HS-27A (cell line): ENCODE data around the gene PTPRCAP.

Source experiments
- DNase-seq: peaks from one replicate; pipeline ENCODE4 v3.0.0-alpha.2; 2012; ENCODE audit warnings: low read depth, missing footprints

The PTPRCAP gene

GRCh38 chr11:67395555-67396258, 41.8 kb downstream of the PTPRCAP start:
- no peak for DNase-seq

GRCh38 chr11:67393990-67394389, 43.5 kb downstream of the PTPRCAP start:
- DNase-seq, result no peak

- DNase-seq, result no peak
These were observed 44.0 kb downstream of the PTPRCAP start for GRCh38 chr11:67393437-67393836.

- no peak for DNase-seq
These were observed 45.2 kb downstream of the PTPRCAP start for GRCh38 chr11:67392183-67392715.

GRCh38 chr11:67391304-67392182, 45.9 kb downstream of the PTPRCAP start, which contains the start of gene RAD9A:
RAD9A (plus strand) TSS chr11:67391986; CDS start chr11:67392045, 59 bp downstream.
- DNase-seq, result peak; percentile 89

GRCh38 chr11:67390947-67391303, 46.6 kb downstream of the PTPRCAP start:
- DNase-seq, result no peak

- DNase-seq, result no peak
These were observed 48.0 kb downstream of the PTPRCAP start for GRCh38 chr11:67389477-67389876.

- DNase-seq, result no peak
These were observed 50.0 kb downstream of the PTPRCAP start for GRCh38 chr11:67387518-67387917.

GRCh38 chr11:67387069-67387468, 50.4 kb downstream of the PTPRCAP start:
- no peak for DNase-seq
